ENCODE measurements around the gene KRT12. TPM values are rescaled to one million over a fixed set of nuclear protein-coding genes. Genes with fewer than 3 reads are reported as not detected.

Gene KRT12
- total and polyA plus RNA-seq, 9 of the 15 experiments (the other 6 are each of a cell fraction or from before 2014, with no cell fraction given): 0.18 to 7.0 (median 2.2) TPM

DNA sequence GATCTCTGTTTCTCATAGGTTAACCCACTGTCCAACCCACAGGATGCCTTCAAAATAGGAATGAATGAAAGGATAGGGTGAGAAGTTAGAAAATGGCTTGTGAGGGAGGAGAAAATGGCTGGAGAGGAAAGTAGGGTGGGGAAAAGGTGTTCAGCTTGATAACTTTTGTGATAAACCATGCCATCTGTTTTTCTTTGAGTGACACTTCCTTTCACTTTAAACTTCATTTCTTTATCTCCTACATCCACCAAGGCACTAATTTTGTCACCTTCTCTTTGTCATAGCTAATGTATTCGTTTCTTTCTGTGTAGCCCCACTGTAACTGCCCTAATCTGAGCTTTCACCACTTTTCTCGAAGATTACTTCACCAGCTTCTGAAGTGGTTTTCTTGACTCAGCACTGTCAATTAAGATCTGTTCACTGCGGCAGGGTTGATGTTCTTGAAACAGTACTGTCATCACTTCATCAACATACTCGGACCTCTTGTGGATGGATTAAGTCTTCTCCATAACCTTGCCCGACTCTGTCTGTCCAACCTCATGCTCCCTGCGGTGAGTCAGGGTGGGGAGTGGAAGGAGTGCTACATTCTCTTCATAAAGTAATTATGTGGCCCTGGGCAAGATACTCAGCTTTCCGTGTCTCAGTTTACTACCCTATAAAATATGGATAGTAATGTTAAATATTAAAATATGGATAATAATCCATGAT is 39.1 kb downstream of the KRT12 start (continued):
- TF ChIP-seq, protein P1, sequence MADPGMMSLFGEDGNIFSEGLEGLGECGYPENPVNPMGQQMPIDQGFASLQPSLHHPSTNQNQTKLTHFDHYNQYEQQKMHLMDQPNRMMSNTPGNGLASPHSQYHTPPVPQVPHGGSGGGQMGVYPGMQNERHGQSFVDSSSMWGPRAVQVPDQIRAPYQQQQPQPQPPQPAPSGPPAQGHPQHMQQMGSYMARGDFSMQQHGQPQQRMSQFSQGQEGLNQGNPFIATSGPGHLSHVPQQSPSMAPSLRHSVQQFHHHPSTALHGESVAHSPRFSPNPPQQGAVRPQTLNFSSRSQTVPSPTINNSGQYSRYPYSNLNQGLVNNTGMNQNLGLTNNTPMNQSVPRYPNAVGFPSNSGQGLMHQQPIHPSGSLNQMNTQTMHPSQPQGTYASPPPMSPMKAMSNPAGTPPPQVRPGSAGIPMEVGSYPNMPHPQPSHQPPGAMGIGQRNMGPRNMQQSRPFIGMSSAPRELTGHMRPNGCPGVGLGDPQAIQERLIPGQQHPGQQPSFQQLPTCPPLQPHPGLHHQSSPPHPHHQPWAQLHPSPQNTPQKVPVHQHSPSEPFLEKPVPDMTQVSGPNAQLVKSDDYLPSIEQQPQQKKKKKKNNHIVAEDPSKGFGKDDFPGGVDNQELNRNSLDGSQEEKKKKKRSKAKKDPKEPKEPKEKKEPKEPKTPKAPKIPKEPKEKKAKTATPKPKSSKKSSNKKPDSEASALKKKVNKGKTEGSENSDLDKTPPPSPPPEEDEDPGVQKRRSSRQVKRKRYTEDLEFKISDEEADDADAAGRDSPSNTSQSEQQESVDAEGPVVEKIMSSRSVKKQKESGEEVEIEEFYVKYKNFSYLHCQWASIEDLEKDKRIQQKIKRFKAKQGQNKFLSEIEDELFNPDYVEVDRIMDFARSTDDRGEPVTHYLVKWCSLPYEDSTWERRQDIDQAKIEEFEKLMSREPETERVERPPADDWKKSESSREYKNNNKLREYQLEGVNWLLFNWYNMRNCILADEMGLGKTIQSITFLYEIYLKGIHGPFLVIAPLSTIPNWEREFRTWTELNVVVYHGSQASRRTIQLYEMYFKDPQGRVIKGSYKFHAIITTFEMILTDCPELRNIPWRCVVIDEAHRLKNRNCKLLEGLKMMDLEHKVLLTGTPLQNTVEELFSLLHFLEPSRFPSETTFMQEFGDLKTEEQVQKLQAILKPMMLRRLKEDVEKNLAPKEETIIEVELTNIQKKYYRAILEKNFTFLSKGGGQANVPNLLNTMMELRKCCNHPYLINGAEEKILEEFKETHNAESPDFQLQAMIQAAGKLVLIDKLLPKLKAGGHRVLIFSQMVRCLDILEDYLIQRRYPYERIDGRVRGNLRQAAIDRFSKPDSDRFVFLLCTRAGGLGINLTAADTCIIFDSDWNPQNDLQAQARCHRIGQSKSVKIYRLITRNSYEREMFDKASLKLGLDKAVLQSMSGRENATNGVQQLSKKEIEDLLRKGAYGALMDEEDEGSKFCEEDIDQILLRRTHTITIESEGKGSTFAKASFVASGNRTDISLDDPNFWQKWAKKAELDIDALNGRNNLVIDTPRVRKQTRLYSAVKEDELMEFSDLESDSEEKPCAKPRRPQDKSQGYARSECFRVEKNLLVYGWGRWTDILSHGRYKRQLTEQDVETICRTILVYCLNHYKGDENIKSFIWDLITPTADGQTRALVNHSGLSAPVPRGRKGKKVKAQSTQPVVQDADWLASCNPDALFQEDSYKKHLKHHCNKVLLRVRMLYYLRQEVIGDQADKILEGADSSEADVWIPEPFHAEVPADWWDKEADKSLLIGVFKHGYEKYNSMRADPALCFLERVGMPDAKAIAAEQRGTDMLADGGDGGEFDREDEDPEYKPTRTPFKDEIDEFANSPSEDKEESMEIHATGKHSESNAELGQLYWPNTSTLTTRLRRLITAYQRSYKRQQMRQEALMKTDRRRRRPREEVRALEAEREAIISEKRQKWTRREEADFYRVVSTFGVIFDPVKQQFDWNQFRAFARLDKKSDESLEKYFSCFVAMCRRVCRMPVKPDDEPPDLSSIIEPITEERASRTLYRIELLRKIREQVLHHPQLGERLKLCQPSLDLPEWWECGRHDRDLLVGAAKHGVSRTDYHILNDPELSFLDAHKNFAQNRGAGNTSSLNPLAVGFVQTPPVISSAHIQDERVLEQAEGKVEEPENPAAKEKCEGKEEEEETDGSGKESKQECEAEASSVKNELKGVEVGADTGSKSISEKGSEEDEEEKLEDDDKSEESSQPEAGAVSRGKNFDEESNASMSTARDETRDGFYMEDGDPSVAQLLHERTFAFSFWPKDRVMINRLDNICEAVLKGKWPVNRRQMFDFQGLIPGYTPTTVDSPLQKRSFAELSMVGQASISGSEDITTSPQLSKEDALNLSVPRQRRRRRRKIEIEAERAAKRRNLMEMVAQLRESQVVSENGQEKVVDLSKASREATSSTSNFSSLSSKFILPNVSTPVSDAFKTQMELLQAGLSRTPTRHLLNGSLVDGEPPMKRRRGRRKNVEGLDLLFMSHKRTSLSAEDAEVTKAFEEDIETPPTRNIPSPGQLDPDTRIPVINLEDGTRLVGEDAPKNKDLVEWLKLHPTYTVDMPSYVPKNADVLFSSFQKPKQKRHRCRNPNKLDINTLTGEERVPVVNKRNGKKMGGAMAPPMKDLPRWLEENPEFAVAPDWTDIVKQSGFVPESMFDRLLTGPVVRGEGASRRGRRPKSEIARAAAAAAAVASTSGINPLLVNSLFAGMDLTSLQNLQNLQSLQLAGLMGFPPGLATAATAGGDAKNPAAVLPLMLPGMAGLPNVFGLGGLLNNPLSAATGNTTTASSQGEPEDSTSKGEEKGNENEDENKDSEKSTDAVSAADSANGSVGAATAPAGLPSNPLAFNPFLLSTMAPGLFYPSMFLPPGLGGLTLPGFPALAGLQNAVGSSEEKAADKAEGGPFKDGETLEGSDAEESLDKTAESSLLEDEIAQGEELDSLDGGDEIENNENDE (IDR thresholded peaks at IDR 0.05; ENCODE audit: low read depth, low read length): no peak
- TF ChIP-seq, protein P2, sequence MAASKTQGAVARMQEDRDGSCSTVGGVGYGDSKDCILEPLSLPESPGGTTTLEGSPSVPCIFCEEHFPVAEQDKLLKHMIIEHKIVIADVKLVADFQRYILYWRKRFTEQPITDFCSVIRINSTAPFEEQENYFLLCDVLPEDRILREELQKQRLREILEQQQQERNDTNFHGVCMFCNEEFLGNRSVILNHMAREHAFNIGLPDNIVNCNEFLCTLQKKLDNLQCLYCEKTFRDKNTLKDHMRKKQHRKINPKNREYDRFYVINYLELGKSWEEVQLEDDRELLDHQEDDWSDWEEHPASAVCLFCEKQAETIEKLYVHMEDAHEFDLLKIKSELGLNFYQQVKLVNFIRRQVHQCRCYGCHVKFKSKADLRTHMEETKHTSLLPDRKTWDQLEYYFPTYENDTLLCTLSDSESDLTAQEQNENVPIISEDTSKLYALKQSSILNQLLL (CRISPR knock-in tag; IDR thresholded peaks at IDR 0.05; ENCODE audit: borderline replicate concordance): no peak
- TF ChIP-seq ZNF431 (CRISPR knock-in tag; IDR thresholded peaks at IDR 0.05): no peak
- peak; percentile 95 for TF ChIP-seq HDAC3 (IDR thresholded peaks at IDR 0.05; ENCODE audit: borderline replicate concordance, partially characterized antibody)
- TF ChIP-seq LARP7 (IDR thresholded peaks at IDR 0.05): no peak
- TF ChIP-seq NEUROD1 (IDR thresholded peaks at IDR 0.05; ENCODE audit: borderline replicate concordance, low read depth, low read length, partially characterized antibody): no peak
- TF ChIP-seq, protein P3, sequence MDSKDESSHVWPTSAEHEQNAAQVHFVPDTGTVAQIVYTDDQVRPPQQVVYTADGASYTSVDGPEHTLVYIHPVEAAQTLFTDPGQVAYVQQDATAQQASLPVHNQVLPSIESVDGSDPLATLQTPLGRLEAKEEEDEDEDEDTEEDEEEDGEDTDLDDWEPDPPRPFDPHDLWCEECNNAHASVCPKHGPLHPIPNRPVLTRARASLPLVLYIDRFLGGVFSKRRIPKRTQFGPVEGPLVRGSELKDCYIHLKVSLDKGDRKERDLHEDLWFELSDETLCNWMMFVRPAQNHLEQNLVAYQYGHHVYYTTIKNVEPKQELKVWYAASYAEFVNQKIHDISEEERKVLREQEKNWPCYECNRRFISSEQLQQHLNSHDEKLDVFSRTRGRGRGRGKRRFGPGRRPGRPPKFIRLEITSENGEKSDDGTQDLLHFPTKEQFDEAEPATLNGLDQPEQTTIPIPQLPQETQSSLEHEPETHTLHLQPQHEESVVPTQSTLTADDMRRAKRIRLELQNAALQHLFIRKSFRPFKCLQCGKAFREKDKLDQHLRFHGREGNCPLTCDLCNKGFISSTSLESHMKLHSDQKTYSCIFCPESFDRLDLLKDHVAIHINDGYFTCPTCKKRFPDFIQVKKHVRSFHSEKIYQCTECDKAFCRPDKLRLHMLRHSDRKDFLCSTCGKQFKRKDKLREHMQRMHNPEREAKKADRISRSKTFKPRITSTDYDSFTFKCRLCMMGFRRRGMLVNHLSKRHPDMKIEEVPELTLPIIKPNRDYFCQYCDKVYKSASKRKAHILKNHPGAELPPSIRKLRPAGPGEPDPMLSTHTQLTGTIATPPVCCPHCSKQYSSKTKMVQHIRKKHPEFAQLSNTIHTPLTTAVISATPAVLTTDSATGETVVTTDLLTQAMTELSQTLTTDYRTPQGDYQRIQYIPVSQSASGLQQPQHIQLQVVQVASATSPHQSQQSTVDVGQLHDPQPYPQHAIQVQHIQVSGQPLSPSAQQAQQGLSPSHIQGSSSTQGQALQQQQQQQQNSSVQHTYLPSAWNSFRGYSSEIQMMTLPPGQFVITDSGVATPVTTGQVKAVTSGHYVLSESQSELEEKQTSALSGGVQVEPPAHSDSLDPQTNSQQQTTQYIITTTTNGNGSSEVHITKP (IDR thresholded peaks at IDR 0.05; ENCODE audit: partially characterized antibody): no peak
- TF ChIP-seq, protein P4, sequence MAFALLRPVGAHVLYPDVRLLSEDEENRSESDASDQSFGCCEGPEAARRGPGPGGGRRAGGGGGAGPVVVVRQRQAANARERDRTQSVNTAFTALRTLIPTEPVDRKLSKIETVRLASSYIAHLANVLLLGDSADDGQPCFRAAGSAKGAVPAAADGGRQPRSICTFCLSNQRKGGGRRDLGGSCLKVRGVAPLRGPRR (CRISPR knock-in tag; IDR thresholded peaks at IDR 0.05): no peak
